IMR-90 (cell line): Measurements from ENCODE around the gene CHST5.

Experiments
- BHLHE40 ChIP-seq: fragments of 150-350 bp; IDR thresholded peaks from 2 replicates; pipeline ENCODE4 v1.6.1; 2016; ENCODE audit warnings: mild to moderate bottlenecking, low read depth, low read length
- CTCF ChIP-seq: conservative IDR thresholded peaks from 2 replicates; pipeline ENCODE4 v1.5.1; 2012; ENCODE audit warnings: mild to moderate bottlenecking, low read depth, low read length, improper control_type of control experiment
- MXI1 ChIP-seq: IDR thresholded peaks from 2 replicates; pipeline ENCODE4 v1.6.1; 2012; ENCODE audit warnings: low read depth, mild to moderate bottlenecking, low read length, moderate library complexity, borderline replicate concordance
- POLR2A ChIP-seq: IDR thresholded peaks from 2 replicates; pipeline ENCODE4 v1.6.1; 2012; ENCODE audit warnings: mild to moderate bottlenecking, low read depth, low read length
- RAD21 ChIP-seq: IDR thresholded peaks from 2 replicates; pipeline ENCODE4 v1.6.1; 2012; ENCODE audit warnings: low read length, improper control_type of control experiment
- RCOR1 ChIP-seq: IDR thresholded peaks from 2 replicates; pipeline ENCODE4 v1.6.1; 2012; ENCODE audit warnings: mild to moderate bottlenecking, low read length, improper control_type of control experiment; ENCODE audit not compliant: insufficient replicate concordance
- USF2 ChIP-seq: fragments of 150-350 bp; IDR thresholded peaks from 2 replicates; pipeline ENCODE4 v1.6.1; 2017; ENCODE audit warnings: mild to moderate bottlenecking, antibody characterized with exemption, low read length, low read depth

GRCh38 chr16:75506574-75506973 is 29.3 kb downstream of the CHST5 start:
- TF ChIP-seq CTCF, result no peak
- TF ChIP-seq BHLHE40, result no peak
- no peak for TF ChIP-seq RAD21
- no peak for TF ChIP-seq MXI1
- TF ChIP-seq POLR2A, result no peak
- no peak for TF ChIP-seq RCOR1
- TF ChIP-seq USF2, result no peak
